Chondrocyte (in vitro differentiated cells): ENCODE results near the gene C2CD3. TPM values are rescaled to one million over a fixed set of nuclear protein-coding genes. Genes with fewer than 3 reads are reported as not detected.
"Not testable (repeated sequence)": the region's sequence is repeated elsewhere in the genome, so short reads cannot be mapped to it uniquely, and the experiment has no call there.

Experiments used
- DNase-seq: peaks from one replicate; pipeline ENCODE4 v3.0.0; 2021; ENCODE audit warnings: mixed read lengths, low spot score
- H3K27ac Mint-ChIP-seq: one replicate; pipeline ENCODE4 v1.8.0; 2021; ENCODE audit warnings: mild to moderate bottlenecking, moderate library complexity, mixed read lengths; ENCODE audit not compliant: unreplicated experiment
- H3K27me3 Mint-ChIP-seq: 2 replicates; pipeline ENCODE4 v1.8.0; 2021; ENCODE audit warnings: low read depth, mixed read lengths
- H3K36me3 Mint-ChIP-seq: 2 replicates; pipeline ENCODE4 v1.8.0; 2021; ENCODE audit warnings: low read depth, mixed read lengths
- H3K4me1 Mint-ChIP-seq: 2 replicates; pipeline ENCODE4 v1.8.0; 2021; ENCODE audit warnings: low read depth, mild to moderate bottlenecking, mixed read lengths
- H3K4me3 Mint-ChIP-seq: one replicate; pipeline ENCODE4 v1.8.0; 2021; ENCODE audit warnings: mild to moderate bottlenecking, moderate library complexity, mixed read lengths; ENCODE audit not compliant: unreplicated experiment
- H3K9me3 Mint-ChIP-seq: 2 replicates; pipeline ENCODE4 v1.8.0; 2021; ENCODE audit warnings: low read depth, mixed read lengths
- CTCF ChIP-seq: fragments of 200-600 bp; sonication (generic); IDR thresholded peaks from 2 replicates; pipeline ENCODE4 v1.5.0; 2021; ENCODE audit warnings: antibody characterized with exemption, mild to moderate bottlenecking, moderate library complexity
- total RNA-seq: library from RNA; stranded (reverse); gene quantifications from 3 replicates; pipeline ENCODE4 v1.2.1, GENCODE V29; 2021

C2CD3 gene
- total RNA-seq, 1 donor from 2014 or later, result 14.7 TPM

DNA sequence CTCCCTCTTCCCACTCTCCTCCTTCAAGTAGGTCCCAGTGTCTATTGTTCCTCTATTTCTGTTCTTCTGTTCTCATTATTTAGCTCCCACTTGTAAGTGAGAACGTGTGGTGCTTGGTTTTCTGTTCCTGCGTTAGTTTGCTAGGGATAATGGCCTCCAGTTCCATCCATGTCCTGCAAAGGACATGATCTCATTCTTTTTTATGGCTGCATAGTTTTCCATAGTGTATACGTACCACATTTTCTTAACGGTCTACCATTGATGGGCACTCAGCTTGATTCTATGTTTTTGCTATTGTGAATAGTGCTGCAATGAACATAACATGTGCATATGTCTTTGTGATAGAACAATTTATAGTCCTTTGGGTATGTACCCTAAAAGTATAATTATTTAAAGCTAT lies 26.2 kb downstream of the C2CD3 start:
- peaks cover 50% of the 10 kb centered on the region for H3K4me1 Mint-ChIP-seq
- H3K27ac Mint-ChIP-seq, result no peak overlapping the region
- H3K9me3 Mint-ChIP-seq, result peaks cover 2% of the 10 kb centered on the region
- no peak for TF ChIP-seq CTCF
- no peak for DNase-seq
- no peak overlapping the region for H3K4me3 Mint-ChIP-seq
- peaks cover 5% of the 10 kb centered on the region for H3K36me3 Mint-ChIP-seq
- H3K27me3 Mint-ChIP-seq, result no peaks in the 10 kb centered on the region

- no peaks in the 10 kb centered on the region for H3K27me3 Mint-ChIP-seq
- H3K4me1 Mint-ChIP-seq, result peaks cover 57% of the 10 kb centered on the region
- peak overlapping the region; percentile 58 for H3K27ac Mint-ChIP-seq
- TF ChIP-seq CTCF, result no peak
- H3K9me3 Mint-ChIP-seq, result peaks cover 2% of the 10 kb centered on the region
- no peak for DNase-seq
- peaks cover 5% of the 10 kb centered on the region for H3K36me3 Mint-ChIP-seq
- H3K4me3 Mint-ChIP-seq, result no peak overlapping the region
Observed at GRCh38 chr11:74142624-74143023, 28.2 kb downstream of the C2CD3 start.

GRCh38 chr11:74141908-74142307 lies 28.9 kb downstream of the C2CD3 start:
- H3K27me3 Mint-ChIP-seq, result no peaks in the 10 kb centered on the region
- H3K4me1 Mint-ChIP-seq, result peaks cover 54% of the 10 kb centered on the region
- H3K9me3 Mint-ChIP-seq, result peaks cover 2% of the 10 kb centered on the region
- no peak overlapping the region for H3K4me3 Mint-ChIP-seq
- no peak overlapping the region for H3K27ac Mint-ChIP-seq
- TF ChIP-seq CTCF, result no peak
- DNase-seq, result no peak
- peaks cover 6% of the 10 kb centered on the region for H3K36me3 Mint-ChIP-seq

GRCh38 chr11:74141241-74141695 lies 29.5 kb downstream of the C2CD3 start:
- Mint-ChIP-seq H3K27ac (no peak overlapping the region), H3K27me3 (no peaks in the 10 kb centered on the region), H3K4me1 (peaks cover 55% of the 10 kb centered on the region), H3K4me3 (no peak overlapping the region), H3K9me3 (peaks cover 2% of the 10 kb centered on the region), H3K36me3 (peaks cover 7% of the 10 kb centered on the region)
- DNase-seq, result no peak
- TF ChIP-seq CTCF, result no peak

- DNase-seq, H3K27me3 Mint-ChIP-seq, H3K27ac Mint-ChIP-seq, H3K4me3 Mint-ChIP-seq, H3K36me3 Mint-ChIP-seq, H3K9me3 Mint-ChIP-seq: not testable (repeated sequence)
- H3K4me1 Mint-ChIP-seq, result peaks cover 64% of the 10 kb centered on the region
Observed at GRCh38 chr11:74139919-74140431, 30.8 kb downstream of the C2CD3 start.
